Natural killer cell treated with Interleukin-12 subunit alpha and Interleukin-12 subunit beta and Interleukin-15 and Interleukin-18, amount 100 ng/mL, for 72 hours (primary cell): ENCODE data around the gene LY6G6C. TPM values are rescaled to one million over a fixed set of nuclear protein-coding genes. Genes with fewer than 3 reads are reported as not detected.

Experiments used
- ATAC-seq, 2 donors: fragments of 150-1000 bp; cut with Tn5 transposase in 1 of 2; sonication (Bioruptor Pico), chemical (Tn5 transposase) in 1 of 2; 2 replicates each; pipeline ENCODE4 v1.10.0; 2021
- DNase-seq: peaks from one replicate; pipeline ENCODE4 v3.0.0; 2022; ENCODE audit warnings: low spot score
- H3K27ac Mint-ChIP-seq, 2 donors: 1 replicate in 1 of 2; 2 replicates in 1 of 2; pipeline ENCODE4 v1.8.0; 2022; ENCODE audit warnings: mixed read lengths in 2 of 2, mild to moderate bottlenecking in 1 of 2, moderate library complexity in 1 of 2
- H3K27me3 Mint-ChIP-seq, 2 donors: 1 replicate in 1 of 2; 2 replicates in 1 of 2; pipeline ENCODE4 v1.8.0; 2022; ENCODE audit warnings: mixed read lengths in 2 of 2
- H3K36me3 Mint-ChIP-seq: one replicate; pipeline ENCODE4 v1.8.0; 2022; ENCODE audit warnings: mixed read lengths
- H3K4me1 Mint-ChIP-seq, 2 donors: 1 replicate in 1 of 2; 2 replicates in 1 of 2; pipeline ENCODE4 v1.8.0; 2022; ENCODE audit warnings: low read depth in 2 of 2, mixed read lengths in 2 of 2, mild to moderate bottlenecking in 1 of 2
- H3K4me3 Mint-ChIP-seq: one replicate; pipeline ENCODE4 v1.8.0; 2022; ENCODE audit warnings: mixed read lengths
- H3K9me3 Mint-ChIP-seq: 2 replicates; pipeline ENCODE4 v1.8.0; 2022; ENCODE audit warnings: mixed read lengths
- total RNA-seq, 2 donors: library from RNA; stranded (reverse); gene quantifications; one replicate each; pipeline ENCODE4 v1.2.3, GENCODE V29; 2022

LY6G6C gene
- total RNA-seq, 2 donors from 2014 or later: not detected

DNA sequence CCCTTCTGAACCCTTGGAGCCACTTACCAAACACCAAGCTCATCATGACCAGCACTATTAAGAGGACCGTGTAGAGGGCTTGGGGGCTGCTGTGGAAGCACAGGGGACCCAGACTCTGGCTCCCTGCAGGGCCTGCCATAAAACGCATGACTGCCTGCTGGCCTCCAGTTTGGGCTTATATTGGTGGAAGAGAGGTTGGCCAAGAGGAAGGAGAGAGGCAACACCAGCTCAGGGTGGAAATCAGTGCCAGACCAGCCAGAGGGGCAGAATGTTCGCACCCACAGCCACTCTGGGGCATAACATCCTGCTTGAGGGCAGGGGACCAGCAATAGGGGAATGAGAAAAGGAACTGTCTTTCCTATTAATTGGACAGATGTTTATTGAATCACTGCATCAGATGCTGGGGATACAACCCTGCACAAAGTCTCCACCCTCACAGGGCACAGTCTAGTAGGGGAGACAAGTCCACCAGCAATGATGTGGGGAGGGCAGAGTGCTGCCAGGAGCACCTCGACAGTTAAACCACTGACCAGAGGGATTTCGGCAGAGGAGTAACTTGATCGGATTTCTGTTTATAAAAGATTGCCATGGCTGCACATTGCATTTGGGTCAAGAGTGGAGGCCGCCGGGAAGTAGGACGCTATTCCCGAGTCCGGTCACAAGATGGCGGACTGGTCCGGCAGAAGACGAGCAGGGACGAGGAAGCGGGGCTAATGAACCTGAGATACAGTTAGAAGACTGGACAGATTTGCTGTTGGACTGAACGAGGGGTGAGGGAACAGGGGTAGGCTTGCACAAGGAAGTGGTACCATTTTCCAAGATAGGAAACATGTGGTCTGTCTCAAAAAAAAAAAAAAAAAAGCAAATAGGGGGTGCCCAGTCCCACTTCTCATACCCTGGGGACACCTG is 41.1 kb downstream of the LY6G6C start, which contains the start of gene LY6G5C:
TSS of gene LY6G5C (minus strand) at position 842 of the 909 bp plus-strand sequence. CDS start at position 148, 694 bp downstream.
- H3K9me3 Mint-ChIP-seq: no peaks in the 10 kb centered on the region
- DNase-seq (no peak), ATAC-seq (peak; percentile 76 to 85)

DNA sequence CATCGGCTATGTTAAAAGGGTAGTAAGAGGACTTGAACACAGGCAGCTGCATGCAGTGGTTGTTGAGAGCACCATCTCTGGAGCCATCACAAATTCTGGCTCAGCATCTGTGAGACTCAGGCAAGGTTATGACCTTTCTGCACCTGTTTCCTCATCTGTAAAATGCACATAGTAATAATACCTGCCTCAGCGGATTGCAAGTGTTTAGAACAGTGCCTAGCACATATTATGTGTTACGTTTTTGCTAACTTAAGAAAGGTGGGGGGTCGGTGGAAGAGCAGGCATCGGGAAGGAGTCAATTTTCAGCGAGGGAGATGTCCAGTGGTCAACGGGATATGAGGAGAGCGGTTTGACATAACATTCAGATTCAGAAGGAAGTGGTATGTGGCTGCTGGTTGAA is 43.6 kb downstream of the LY6G6C start:
- no peaks in the 10 kb centered on the region for H3K9me3 Mint-ChIP-seq
- H3K27ac Mint-ChIP-seq: no peak overlapping the region
- ATAC-seq: no peak

More for the DNA sequence above, 41.1 kb downstream of the LY6G6C start, which contains the start of gene LY6G5C:
- H3K36me3 Mint-ChIP-seq: no peaks in the 10 kb centered on the region
- peaks cover 26 to 29% of the 10 kb centered on the region in 2 donors for H3K4me1 Mint-ChIP-seq
- H3K27me3 Mint-ChIP-seq: no peaks in the 10 kb centered on the region
- peak within 1 kb of the TSS; percentile 85 for H3K4me3 Mint-ChIP-seq
- peak within 1 kb of the TSS; percentile 44 to 89 for H3K27ac Mint-ChIP-seq

DNA sequence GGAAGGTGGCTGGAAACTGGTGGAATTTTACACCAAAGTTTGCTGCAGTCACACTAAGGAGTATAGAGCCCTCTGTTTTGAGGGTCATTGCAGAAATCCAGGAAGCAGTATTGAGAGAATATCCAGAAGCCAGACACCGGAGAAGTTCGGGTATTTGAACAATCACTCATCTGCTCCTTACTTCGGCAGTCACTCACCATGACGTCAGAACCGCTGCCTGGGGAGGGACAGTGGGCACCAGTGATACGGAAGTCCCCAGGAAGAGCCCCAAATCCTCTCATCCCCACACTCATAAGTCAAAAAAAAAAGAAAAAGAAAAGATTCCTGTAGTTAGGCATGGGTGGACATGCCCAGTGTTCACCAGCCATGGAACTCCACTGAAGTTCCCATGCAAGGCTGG is 44.6 kb downstream of the LY6G6C start:
- H3K4me3 Mint-ChIP-seq: no peak overlapping the region

More for the DNA sequence above, 43.6 kb downstream of the LY6G6C start:
- H3K4me1 Mint-ChIP-seq: peaks cover 25 to 26% of the 10 kb centered on the region in 2 donors
- DNase-seq: no peak
- H3K4me3 Mint-ChIP-seq: no peak overlapping the region
- no peaks in the 10 kb centered on the region for H3K36me3 Mint-ChIP-seq
- H3K27me3 Mint-ChIP-seq: no peaks in the 10 kb centered on the region

DNA sequence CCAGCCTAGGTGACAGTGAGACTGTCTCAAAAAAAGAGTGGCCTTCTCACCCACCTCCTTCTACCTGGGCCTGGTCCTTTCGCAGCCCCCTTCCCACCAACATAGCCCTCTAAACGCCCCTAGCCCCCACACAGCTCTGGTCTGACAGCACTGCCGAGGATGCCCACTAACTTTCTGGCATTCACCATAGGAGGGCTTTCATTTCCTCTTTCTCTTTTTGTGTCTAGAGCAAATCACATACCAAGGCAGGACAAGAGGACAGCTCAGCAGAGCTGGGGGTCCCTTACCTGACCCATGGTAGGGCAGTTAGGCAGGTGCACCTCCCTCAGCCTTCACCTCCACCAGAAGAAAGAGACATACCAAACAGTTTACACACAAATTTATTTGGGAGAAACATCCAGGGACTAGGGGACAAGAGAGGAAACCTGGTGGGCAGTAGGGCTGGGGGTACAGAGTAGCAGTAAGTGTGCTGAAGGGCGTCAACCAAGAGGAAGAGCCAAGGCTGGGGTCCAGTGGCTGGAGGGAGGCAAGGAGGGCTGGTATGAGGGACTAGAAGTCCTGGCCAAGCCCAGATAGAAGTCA is 45.1 kb downstream of the LY6G6C start:
- DNase-seq: no peak
- Mint-ChIP-seq H3K27me3 (no peaks in the 10 kb centered on the region), H3K27ac (no peak overlapping the region)

More for the DNA sequence above, 44.6 kb downstream of the LY6G6C start:
- no peak overlapping the region for H3K27ac Mint-ChIP-seq
- no peak for DNase-seq
- H3K4me1 Mint-ChIP-seq: peaks cover 25 to 26% of the 10 kb centered on the region in 2 donors
- no peaks in the 10 kb centered on the region for H3K9me3 Mint-ChIP-seq
- no peaks in the 10 kb centered on the region for H3K27me3 Mint-ChIP-seq
- no peak for ATAC-seq
- peaks cover 5% of the 10 kb centered on the region for H3K36me3 Mint-ChIP-seq

DNA sequence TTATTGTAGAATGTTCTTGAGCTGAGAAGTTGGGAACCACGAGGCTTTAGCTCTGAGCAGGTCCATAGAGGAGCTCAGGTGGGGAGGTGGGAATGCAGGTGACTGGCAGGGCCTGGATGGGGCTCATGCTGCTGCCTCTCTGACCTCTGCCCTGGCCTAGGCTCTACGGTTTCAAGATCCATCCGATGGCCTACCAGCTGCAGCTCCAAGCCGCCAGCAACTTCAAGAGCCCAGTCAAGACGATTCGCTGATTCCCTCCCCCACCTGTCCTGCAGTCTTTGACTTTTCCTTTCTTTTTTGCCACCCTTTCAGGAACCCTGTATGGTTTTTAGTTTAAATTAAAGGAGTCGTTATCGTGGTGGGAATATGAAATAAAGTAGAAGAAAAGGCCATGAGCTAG is 51.9 kb downstream of the LY6G6C start, which contains the start of gene LY6G5B:
TSS of gene LY6G5B (plus strand) at position 301 of the 400 bp plus-strand sequence. CDS start 975 bp downstream, outside the sequence.
- ATAC-seq (no peak), DNase-seq (no peak)
- H3K27ac Mint-ChIP-seq: peak within 1 kb of the TSS in 1 of 2 donors; percentile 21
- no peaks in the 10 kb centered on the region for H3K27me3 Mint-ChIP-seq
- no peak within 1 kb of the TSS for H3K4me3 Mint-ChIP-seq
- peaks cover 21% of the 10 kb centered on the region for H3K36me3 Mint-ChIP-seq
- H3K9me3 Mint-ChIP-seq: no peaks in the 10 kb centered on the region
- peaks cover 22 to 26% of the 10 kb centered on the region in 2 donors for H3K4me1 Mint-ChIP-seq

More for the DNA sequence above, 45.1 kb downstream of the LY6G6C start:
- Mint-ChIP-seq H3K4me1 (peaks cover 23% of the 10 kb centered on the region in 2 donors), H3K36me3 (peaks cover 5% of the 10 kb centered on the region), H3K4me3 (no peak overlapping the region), H3K9me3 (no peaks in the 10 kb centered on the region)
- no peak for ATAC-seq

Other genes starting within 250 kb of the LY6G6C start
- 10 to 100 TPM; 34.9 to 37.4 TPM for gene MICB, start 223.6 kb downstream of the LY6G6C start, total RNA-seq
- not detected for gene MCCD1, start 192.8 kb downstream of the LY6G6C start, total RNA-seq
- 100 to 1,000 TPM; 469 to 713 TPM for gene DDX39B, start 179.7 kb downstream of the LY6G6C start, total RNA-seq
- gene ATP6V1G2, start 175.1 kb downstream of the LY6G6C start, total RNA-seq: 1 to 10 TPM; 1.4 to 2.3 TPM
- gene NFKBIL1, start 174.1 kb downstream of the LY6G6C start, total RNA-seq: 10 to 100 TPM; 16.8 to 17.0 TPM
- 1,000 to 10,000 TPM; 1,187 to 3,727 TPM for gene LTA, start 149.5 kb downstream of the LY6G6C start, total RNA-seq
- 100 to 1,000 TPM; 320 to 420 TPM for gene TNF, start 146.2 kb downstream of the LY6G6C start, total RNA-seq
- 100 to 1,000 TPM; 110 to 153 TPM for gene LTB, start 139.3 kb downstream of the LY6G6C start, total RNA-seq
- 10 to 100 TPM; 15.5 to 34.6 TPM for gene LST1, start 135.5 kb downstream of the LY6G6C start, total RNA-seq
- 10 to 100 TPM; 65.5 to 91.6 TPM for gene NCR3, start 128.7 kb downstream of the LY6G6C start, total RNA-seq
- 10 to 100 TPM in 1 of 2 donors, 1 to 10 TPM in 1; 9.3 to 20.0 TPM for gene AIF1, start 106.5 kb downstream of the LY6G6C start, total RNA-seq
- 100 to 1,000 TPM; 224 to 345 TPM for gene PRRC2A, start 101.0 kb downstream of the LY6G6C start, total RNA-seq
- gene BAG6, start 69.1 kb downstream of the LY6G6C start, total RNA-seq: 100 to 1,000 TPM; 284 to 337 TPM
- 1 to 10 TPM in 1 of 2 donors, under 1 TPM in 1; 0.76 to 1.3 TPM for gene APOM, start 65.9 kb downstream of the LY6G6C start, total RNA-seq
- 10 to 100 TPM; 26.9 to 34.0 TPM for gene C6orf47, start 61.0 kb downstream of the LY6G6C start, total RNA-seq
- 10 to 100 TPM; 34.5 to 40.9 TPM for gene GPANK1, start 56.7 kb downstream of the LY6G6C start, total RNA-seq
- 100 to 1,000 TPM; 205 to 247 TPM for gene CSNK2B, start 55.7 kb downstream of the LY6G6C start, total RNA-seq
- 10 to 100 TPM; 24.0 to 37.9 TPM for gene LY6G5B, start 51.8 kb downstream of the LY6G6C start, total RNA-seq
- gene LY6G5C, start 40.7 kb downstream of the LY6G6C start, total RNA-seq: 1 to 10 TPM; 5.4 to 8.8 TPM
- gene ABHD16A, start 18.4 kb downstream of the LY6G6C start, total RNA-seq: 10 to 100 TPM; 60.6 to 77.5 TPM
- gene LY6G6F, start 14.9 kb downstream of the LY6G6C start, total RNA-seq: not detected
- not detected for gene LY6G6D, start 6.4 kb downstream of the LY6G6C start, total RNA-seq
- under 1 TPM in 1 of 2 donors, not detected in 1; 0.21 TPM for gene MPIG6B, start 1.6 kb upstream of the LY6G6C start, total RNA-seq
- gene DDAH2, start 7.6 kb upstream of the LY6G6C start, total RNA-seq: 10 to 100 TPM; 18.8 to 24.4 TPM
- 100 to 1,000 TPM; 468 to 581 TPM for gene CLIC1, start 14.8 kb upstream of the LY6G6C start, total RNA-seq
- 100 to 1,000 TPM in 1 of 2 donors, 10 to 100 TPM in 1; 36.2 to 154 TPM for gene MSH5, start 18.3 kb upstream of the LY6G6C start, total RNA-seq
- gene SAPCD1, start 40.9 kb upstream of the LY6G6C start, total RNA-seq: 10 to 100 TPM in 1 of 2 donors, 1 to 10 TPM in 1; 9.2 to 25.2 TPM
- 1 to 10 TPM; 1.4 to 2.1 TPM for gene VWA7, start 55.6 kb upstream of the LY6G6C start, total RNA-seq
- gene VARS1, start 74.0 kb upstream of the LY6G6C start, total RNA-seq: 100 to 1,000 TPM in 1 of 2 donors, 10 to 100 TPM in 1; 90.7 to 226 TPM
- 100 to 1,000 TPM in 1 of 2 donors, 10 to 100 TPM in 1; 94.6 to 113 TPM for gene LSM2, start 85.2 kb upstream of the LY6G6C start, total RNA-seq
- 1 to 10 TPM; 1.7 to 4.1 TPM for gene HSPA1L, start 93.5 kb upstream of the LY6G6C start, total RNA-seq
- 100 to 1,000 TPM; 160 to 262 TPM for gene HSPA1A, start 93.8 kb upstream of the LY6G6C start, total RNA-seq
- 100 to 1,000 TPM; 107 to 113 TPM for gene HSPA1B, start 106.0 kb upstream of the LY6G6C start, total RNA-seq
- gene NEU1, start 141.1 kb upstream of the LY6G6C start, total RNA-seq: 10 to 100 TPM; 37.2 to 46.6 TPM
- gene SLC44A4, start 157.3 kb upstream of the LY6G6C start, total RNA-seq: not detected
- 10 to 100 TPM; 34.4 to 69.1 TPM for gene EHMT2, start 176.0 kb upstream of the LY6G6C start, total RNA-seq
- gene ZBTB12, start 180.3 kb upstream of the LY6G6C start, total RNA-seq: 1 to 10 TPM; 1.4 to 2.9 TPM
- under 1 TPM in 1 of 2 donors, not detected in 1; 0.92 TPM for gene C2, start 206.0 kb upstream of the LY6G6C start, total RNA-seq
- under 1 TPM; 0.33 to 0.40 TPM for gene CFB, start 224.3 kb upstream of the LY6G6C start, total RNA-seq
- gene NELFE, start 237.2 kb upstream of the LY6G6C start, total RNA-seq: 10 to 100 TPM; 61.5 to 78.0 TPM
- 100 to 1,000 TPM; 103 to 164 TPM for gene SKIC2, start 237.4 kb upstream of the LY6G6C start, total RNA-seq